Stimulated activated naive CD8-positive, alpha-beta T cell treated with anti-CD3 and anti-CD28 coated beads, Interleukin-15, Interleukin-2, amounts not matched to agents 100 ng/mL and 50 ng/mL, for 24 hours (primary cell): ENCODE data around the gene SSB.
"Not testable (repeated sequence)": the region's sequence is repeated elsewhere in the genome, so short reads cannot be mapped to it uniquely, and the experiment has no call there.

Experiments used
- H3K27ac Mint-ChIP-seq: one replicate; pipeline ENCODE4 v1.8.0; 2021; ENCODE audit warnings: mild to moderate bottlenecking, mixed read lengths
- H3K27me3 Mint-ChIP-seq: one replicate; pipeline ENCODE4 v1.8.0; 2021; ENCODE audit warnings: mixed read lengths
- H3K36me3 Mint-ChIP-seq: one replicate; pipeline ENCODE4 v1.8.0; 2021; ENCODE audit warnings: low read depth, mixed read lengths
- H3K4me1 Mint-ChIP-seq: one replicate; pipeline ENCODE4 v1.8.0; 2021; ENCODE audit warnings: low read depth, mixed read lengths
- H3K4me3 Mint-ChIP-seq: one replicate; pipeline ENCODE4 v1.8.0; 2021; ENCODE audit warnings: mild to moderate bottlenecking, mixed read lengths
- H3K9me3 Mint-ChIP-seq: one replicate; pipeline ENCODE4 v1.8.0; 2021; ENCODE audit warnings: mixed read lengths

The SSB gene

DNA sequence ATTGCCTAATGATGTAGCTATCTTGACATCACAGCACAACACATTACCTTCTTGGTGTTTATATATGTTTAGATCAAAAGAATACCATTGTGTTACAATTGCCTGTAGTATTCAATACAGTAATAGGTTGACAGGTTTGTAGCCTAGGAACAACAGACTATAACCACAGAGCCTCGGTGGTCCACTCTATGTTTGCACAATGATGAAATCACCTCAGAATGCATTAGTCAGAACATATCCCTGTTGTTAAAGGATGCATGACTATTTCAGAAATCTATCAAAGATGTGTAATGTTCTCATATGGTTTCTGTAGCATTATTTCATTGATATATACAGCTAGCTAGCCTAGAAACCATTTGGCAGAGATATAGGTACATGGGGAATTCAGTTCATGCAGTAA lies 17.2 kb downstream of the SSB start:
- H3K4me3 Mint-ChIP-seq, result no peak overlapping the region
- no peaks in the 10 kb centered on the region for H3K27me3 Mint-ChIP-seq
- peaks cover 6% of the 10 kb centered on the region for H3K9me3 Mint-ChIP-seq
- H3K27ac Mint-ChIP-seq, result no peak overlapping the region
- peaks cover 31% of the 10 kb centered on the region for H3K4me1 Mint-ChIP-seq
- H3K36me3 Mint-ChIP-seq, result peaks cover 86% of the 10 kb centered on the region

DNA sequence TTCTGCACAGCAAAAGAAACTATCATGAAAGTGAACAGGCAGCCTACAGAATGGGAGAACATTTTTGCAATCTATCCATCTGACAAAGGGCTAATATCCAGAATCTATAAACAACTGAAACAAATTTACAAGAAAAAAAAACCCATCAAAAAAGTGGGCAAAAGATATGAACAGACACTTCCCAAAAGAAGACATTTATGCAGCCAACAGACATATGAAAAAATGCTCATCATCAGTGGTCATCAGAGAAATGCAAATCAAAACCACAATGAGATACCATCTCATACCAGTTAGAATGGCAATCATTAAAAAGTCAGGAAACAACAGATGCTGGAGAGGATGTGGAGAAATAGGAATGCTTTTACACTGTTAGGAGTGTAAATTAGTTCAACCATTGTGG lies 18.3 kb downstream of the SSB start:
- not testable (repeated sequence) for H3K9me3 Mint-ChIP-seq, H3K4me3 Mint-ChIP-seq, H3K27me3 Mint-ChIP-seq, H3K27ac Mint-ChIP-seq
- Mint-ChIP-seq H3K36me3 (peaks cover 85% of the 10 kb centered on the region), H3K4me1 (peaks cover 40% of the 10 kb centered on the region)

DNA sequence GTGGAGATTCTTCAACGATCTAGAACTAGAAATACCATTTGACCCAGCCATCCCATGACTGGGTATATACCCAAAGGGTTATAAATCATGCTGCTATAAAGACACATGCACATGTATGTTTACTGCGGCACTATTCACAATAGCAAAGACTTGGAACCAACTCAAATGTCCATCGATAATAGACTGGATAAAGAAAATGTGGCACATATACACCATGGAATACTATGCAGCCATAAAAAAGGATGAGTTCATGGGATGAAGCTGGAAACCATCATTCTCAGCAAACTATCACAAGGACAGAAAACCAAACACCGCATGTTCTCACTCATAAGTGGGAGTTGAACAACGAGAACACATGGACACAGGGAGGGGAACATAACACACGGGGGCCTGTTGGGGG lies 18.7 kb downstream of the SSB start:
- H3K4me1 Mint-ChIP-seq, result peaks cover 44% of the 10 kb centered on the region
- not testable (repeated sequence) for H3K27me3 Mint-ChIP-seq, H3K9me3 Mint-ChIP-seq, H3K4me3 Mint-ChIP-seq, H3K27ac Mint-ChIP-seq
- H3K36me3 Mint-ChIP-seq, result peaks cover 81% of the 10 kb centered on the region

- Mint-ChIP-seq H3K4me1 (peaks cover 52% of the 10 kb centered on the region), H3K36me3 (peaks cover 83% of the 10 kb centered on the region), H3K27ac (no peak overlapping the region), H3K27me3 (no peaks in the 10 kb centered on the region), H3K9me3 (peaks cover 6% of the 10 kb centered on the region), H3K4me3 (no peak overlapping the region)
These were observed 19.6 kb downstream of the SSB start for GRCh38 chr2:169818241-169818640.

GRCh38 chr2:169819106-169819505 lies 20.4 kb downstream of the SSB start:
- Mint-ChIP-seq H3K36me3 (peaks cover 83% of the 10 kb centered on the region), H3K27me3 (no peaks in the 10 kb centered on the region), H3K27ac (peak overlapping the region; percentile 29), H3K9me3 (peaks cover 6% of the 10 kb centered on the region), H3K4me3 (no peak overlapping the region), H3K4me1 (peaks cover 61% of the 10 kb centered on the region)

DNA sequence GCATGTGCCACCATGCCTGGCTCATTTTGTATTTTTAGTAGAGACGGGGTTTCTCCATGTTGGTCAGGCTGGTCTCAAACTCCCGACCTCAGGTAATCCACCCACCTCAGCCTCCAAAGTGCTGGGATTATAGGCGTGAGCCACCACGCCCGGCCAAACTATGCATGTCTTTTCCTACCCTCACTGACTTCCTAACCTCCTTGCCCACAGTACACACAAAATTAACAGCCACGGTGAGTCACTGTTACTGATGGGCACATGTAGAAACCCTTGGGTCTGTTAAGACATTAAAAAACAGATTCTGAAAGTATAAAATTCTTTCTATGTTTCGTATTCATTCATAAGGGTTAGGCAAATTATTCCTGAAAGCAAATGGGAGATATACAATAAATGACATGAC lies 21.4 kb downstream of the SSB start:
- H3K4me3 Mint-ChIP-seq, result not testable (repeated sequence)

GRCh38 chr2:169822036-169822435 lies 23.4 kb downstream of the SSB start:
- Mint-ChIP-seq H3K9me3 (peaks cover 5% of the 10 kb centered on the region), H3K36me3 (peaks cover 57% of the 10 kb centered on the region), H3K27ac (no peak overlapping the region), H3K4me1 (peaks cover 65% of the 10 kb centered on the region), H3K27me3 (no peaks in the 10 kb centered on the region), H3K4me3 (no peak overlapping the region)

More for the DNA sequence above, 21.4 kb downstream of the SSB start:
- Mint-ChIP-seq H3K4me1 (peaks cover 66% of the 10 kb centered on the region), H3K36me3 (peaks cover 76% of the 10 kb centered on the region)
- not testable (repeated sequence) for H3K9me3 Mint-ChIP-seq, H3K27ac Mint-ChIP-seq, H3K27me3 Mint-ChIP-seq

DNA sequence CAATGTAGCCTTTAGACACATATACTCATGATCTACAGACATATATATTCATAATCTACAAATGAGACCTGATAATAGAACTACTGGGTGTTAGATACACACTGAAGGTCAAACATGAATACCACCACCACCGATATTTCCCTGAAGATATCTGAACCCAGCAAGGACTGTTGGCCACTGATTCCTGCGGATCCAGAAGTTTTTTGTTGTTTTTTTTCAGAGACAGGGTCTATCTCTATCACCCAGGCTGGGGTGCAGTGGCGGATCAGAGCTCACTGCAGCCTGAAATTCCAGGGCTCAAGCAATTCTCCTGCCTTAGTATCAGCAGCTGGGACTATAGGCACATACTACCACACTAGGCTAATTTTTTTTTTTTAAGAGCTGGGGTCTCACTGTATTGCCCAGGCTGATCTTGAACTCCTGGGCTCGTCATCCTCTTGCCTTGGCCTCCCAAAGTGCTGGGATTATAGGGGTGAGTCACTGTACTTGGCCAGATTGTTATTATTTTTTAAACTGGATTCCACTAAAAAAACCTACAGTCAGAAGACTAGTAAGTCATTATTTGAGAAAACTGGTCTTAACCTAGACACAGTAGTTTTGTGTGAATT lies 24.2 kb downstream of the SSB start:
- peak overlapping the region; percentile 93 for H3K4me3 Mint-ChIP-seq
- H3K36me3 Mint-ChIP-seq, result peaks cover 48% of the 10 kb centered on the region
- H3K9me3 Mint-ChIP-seq, result no peaks in the 10 kb centered on the region
- H3K27ac Mint-ChIP-seq, result peak overlapping the region; percentile 33
- H3K27me3 Mint-ChIP-seq, result no peaks in the 10 kb centered on the region
- peaks cover 61% of the 10 kb centered on the region for H3K4me1 Mint-ChIP-seq

GRCh38 chr2:169823996-169824372 lies 25.3 kb downstream of the SSB start:
- Mint-ChIP-seq H3K27ac (peak overlapping the region; percentile 90), H3K4me1 (peaks cover 69% of the 10 kb centered on the region), H3K36me3 (peaks cover 39% of the 10 kb centered on the region), H3K27me3 (no peaks in the 10 kb centered on the region), H3K9me3 (no peaks in the 10 kb centered on the region), H3K4me3 (peak overlapping the region; percentile 93)

DNA sequence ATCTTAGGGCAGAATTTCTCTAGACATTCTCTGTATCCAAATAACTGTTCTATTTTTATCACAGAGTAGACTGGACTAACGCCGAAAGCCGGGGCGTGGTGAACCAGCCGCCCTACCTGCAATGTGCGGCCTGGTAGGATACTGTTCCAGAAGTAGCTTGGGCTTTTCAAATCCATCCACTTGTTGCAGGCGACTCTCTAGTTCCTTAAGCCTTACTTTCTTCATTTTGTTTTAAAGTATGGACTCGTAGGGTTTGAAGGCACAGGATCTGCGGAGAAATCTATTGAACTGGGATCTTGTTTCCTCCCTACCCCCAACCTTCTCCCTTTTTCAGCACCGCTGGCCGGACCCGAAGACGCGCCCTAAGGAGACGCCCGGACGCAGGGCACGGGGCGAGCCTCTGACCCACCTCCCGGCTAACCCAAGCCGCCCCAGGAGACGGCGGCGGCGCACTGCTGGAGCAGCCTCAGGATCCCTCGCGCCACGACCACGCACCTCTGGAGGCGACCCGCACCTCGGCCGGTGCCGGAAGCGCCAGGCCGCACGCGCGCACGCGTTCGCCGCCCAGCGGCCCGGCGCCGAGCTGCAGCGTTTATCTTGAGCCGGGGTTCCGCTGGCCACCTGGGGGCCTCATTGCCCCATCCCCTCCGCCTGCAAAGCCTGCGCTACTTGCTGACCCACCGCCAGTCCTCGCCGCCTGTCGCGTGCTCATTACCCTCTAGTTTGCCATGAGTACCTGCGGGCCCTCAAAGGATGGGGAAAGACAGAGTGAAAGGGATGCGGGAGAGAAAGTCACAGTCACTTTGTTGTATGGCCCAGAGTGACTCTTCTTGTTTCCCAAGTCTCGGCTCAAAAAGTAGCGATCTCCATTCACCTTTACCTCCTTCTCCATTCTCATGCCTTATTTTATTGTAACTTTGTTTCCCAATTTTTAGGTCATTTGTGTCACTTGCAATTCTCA lies 26.0 kb downstream of the SSB start, which contains the start of gene METTL5:
Gene METTL5, minus strand, starts transcription at position 533 of the 961 bp plus-strand sequence. Its CDS starts 308 bp downstream, at position 225.
- Mint-ChIP-seq H3K4me3 (peak within 1 kb of the TSS; percentile 93), H3K36me3 (peaks cover 33% of the 10 kb centered on the region), H3K9me3 (no peaks in the 10 kb centered on the region), H3K27ac (peak within 1 kb of the TSS; percentile 90), H3K4me1 (peaks cover 69% of the 10 kb centered on the region), H3K27me3 (no peaks in the 10 kb centered on the region)

DNA sequence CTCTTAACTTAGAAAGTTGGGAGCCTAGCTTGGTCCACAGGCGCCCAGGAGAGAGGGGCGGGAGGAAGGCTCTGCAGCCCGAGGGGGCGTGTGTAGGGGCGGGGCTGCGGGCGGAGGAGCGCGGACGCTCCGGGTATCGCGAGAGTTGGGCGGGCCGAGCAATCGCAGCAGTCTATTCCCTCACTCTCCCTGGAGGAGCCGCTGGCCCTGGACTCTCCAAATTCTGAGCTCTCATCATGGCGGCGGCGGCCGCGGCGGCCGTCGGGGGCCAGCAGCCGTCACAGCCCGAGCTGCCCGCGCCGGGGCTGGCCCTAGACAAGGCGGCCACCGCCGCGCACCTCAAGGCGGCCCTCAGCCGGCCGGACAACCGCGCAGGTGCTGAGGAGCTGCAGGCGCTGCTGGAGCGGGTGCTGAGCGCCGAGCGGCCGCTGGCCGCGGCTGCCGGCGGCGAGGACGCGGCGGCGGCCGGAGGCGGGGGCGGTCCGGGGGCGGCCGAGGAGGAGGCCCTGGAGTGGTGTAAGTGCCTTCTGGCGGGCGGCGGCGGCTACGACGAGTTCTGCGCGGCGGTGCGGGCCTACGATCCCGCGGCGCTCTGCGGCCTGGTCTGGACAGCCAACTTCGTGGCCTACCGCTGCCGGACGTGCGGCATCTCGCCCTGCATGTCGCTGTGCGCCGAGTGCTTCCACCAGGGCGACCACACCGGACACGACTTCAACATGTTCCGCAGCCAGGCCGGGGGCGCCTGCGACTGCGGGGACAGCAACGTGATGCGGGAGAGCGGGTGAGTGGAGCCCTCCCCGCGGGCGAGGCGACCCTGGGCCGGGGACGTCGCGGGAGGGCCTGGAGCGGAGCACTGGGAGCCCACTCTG lies 28.8 kb downstream of the SSB start, which contains the start of gene UBR3:
Gene UBR3, plus strand, starts transcription at position 183 of the 869 bp plus-strand sequence. Its CDS starts 54 bp downstream, at position 237.
- Mint-ChIP-seq H3K27ac (peak within 1 kb of the TSS; percentile 95), H3K36me3 (peaks cover 23% of the 10 kb centered on the region), H3K4me1 (peaks cover 66% of the 10 kb centered on the region), H3K4me3 (peak within 1 kb of the TSS; percentile 96), H3K27me3 (no peaks in the 10 kb centered on the region), H3K9me3 (no peaks in the 10 kb centered on the region)

GRCh38 chr2:169828141-169828811 lies 29.6 kb downstream of the SSB start:
- peaks cover 15% of the 10 kb centered on the region for H3K36me3 Mint-ChIP-seq
- peaks cover 64% of the 10 kb centered on the region for H3K4me1 Mint-ChIP-seq

DNA sequence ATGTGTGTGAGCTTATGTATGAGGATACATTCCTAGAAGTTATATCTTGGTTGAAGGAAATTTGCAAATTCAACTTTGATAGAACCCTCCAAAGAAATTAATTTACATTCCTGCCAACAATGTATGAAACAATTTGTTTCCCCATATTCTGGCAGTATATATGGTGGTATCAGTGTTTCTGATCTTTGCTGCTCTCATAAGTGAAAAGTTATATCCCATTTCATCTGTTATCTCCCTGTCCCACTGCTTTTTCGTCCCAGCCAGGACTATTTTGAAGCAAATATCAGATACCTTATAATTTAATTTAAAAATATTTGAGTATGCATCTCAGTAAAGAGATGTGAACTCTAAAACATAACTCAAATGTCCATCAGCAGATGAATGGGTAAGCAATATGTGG lies 35.7 kb downstream of the SSB start:
- H3K36me3 Mint-ChIP-seq, result peaks cover 10% of the 10 kb centered on the region
- no peak overlapping the region for H3K27ac Mint-ChIP-seq
- H3K27me3 Mint-ChIP-seq, result no peaks in the 10 kb centered on the region
- no peak overlapping the region for H3K4me3 Mint-ChIP-seq
- peaks cover 45% of the 10 kb centered on the region for H3K4me1 Mint-ChIP-seq
- no peaks in the 10 kb centered on the region for H3K9me3 Mint-ChIP-seq

More at GRCh38 chr2:169828141-169828811, 29.6 kb downstream of the SSB start:
- peak overlapping the region; percentile 96 for H3K4me3 Mint-ChIP-seq
- H3K27me3 Mint-ChIP-seq, result no peaks in the 10 kb centered on the region
- H3K9me3 Mint-ChIP-seq, result no peaks in the 10 kb centered on the region
- H3K27ac Mint-ChIP-seq, result peak overlapping the region; percentile 95
